K562 (cell line): ENCODE results near the gene ZBTB16. TPM values are rescaled to one million over a fixed set of nuclear protein-coding genes. Genes with fewer than 3 reads are reported as not detected.

ENCODE experiments used
- ATAC-seq: fragments of 200-7000 bp; cut with Tn5 transposase; 3 replicates; pipeline ENCODE4 v1.9.1; 2020; ENCODE audit warnings: moderate library complexity
- BruUV-seq: library from RNA; stranded (reverse); fragments of 400-500 nt; replicated peaks from 2 replicates; lab custom pipeline; 2021; lab: Mats Ljungman, UMichigan
- CTCF ChIA-PET: fragments of 300-600 bp; formaldehyde crosslinking; extraction: SDS; loops from one replicate; lab custom pipeline; 2021; ENCODE audit warnings: low intra/inter-chr PET ratio; lab: Yijun Ruan, JAX
- POLR2A ChIA-PET: fragments of 300-600, 350-650 bp; sonication (Branson Sonifier 250); formaldehyde crosslinking; extraction: SDS; loops from one replicate; lab custom pipeline; 2021; ENCODE audit warnings: antibody characterized with exemption, inconsistent platforms; lab: Yijun Ruan, JAX
- DNase-seq, 4 experiments: peaks; one replicate each; pipeline versions ENCODE4 v3.0.0 to v3.0.0-alpha.2; 2011 to 2018; ENCODE audit warnings: low spot score in 3 of 4, mixed read lengths in 3 of 4; ENCODE audit errors: extremely low read depth in 1 of 4
- FAIRE-seq: peaks from 2 replicates; lab custom pipeline; 2011; peaks lifted over from hg19 to GRCh38; lab: Jason Lieb, UNC
- H2AFZ ChIP-seq: 2 replicates; pipeline ENCODE4 v1.6.0; 2011; ENCODE audit warnings: low read depth, low read length, control low read depth, inconsistent platforms
- H3K27ac ChIP-seq: fragments of 200-600 bp; 3 replicates; pipeline ENCODE4 v1.8.0; 2011; ENCODE audit warnings: low read depth, mild to moderate bottlenecking, control low read depth, inconsistent platforms, low read length, moderate library complexity, mixed read lengths; ENCODE audit errors: extremely low read depth
- H3K27me3 ChIP-seq, 2 experiments: fragments of 300-600 bp in 1 of 2; 2 replicates in 1 of 2; 3 replicates in 1 of 2; pipeline versions ENCODE4 v1.6.0 to v1.8.0; 2011; ENCODE audit warnings: inconsistent platforms in 2 of 2, low read length in 2 of 2, mild to moderate bottlenecking in 1 of 2, mixed read lengths in 1 of 2, moderate library complexity in 1 of 2; ENCODE audit not compliant: control insufficient read depth in 2 of 2, insufficient read depth in 2 of 2
- H3K36me3 ChIP-seq: fragments of 300-600 bp; 3 replicates; pipeline ENCODE4 v1.8.0; 2011; ENCODE audit warnings: mild to moderate bottlenecking, low read length, inconsistent platforms; ENCODE audit not compliant: control insufficient read depth, insufficient read depth
- H3K4me1 ChIP-seq, 2 experiments: fragments of 200-600 bp in 1 of 2; replicated peaks in 1 of 2; 2 replicates in 1 of 2; 3 replicates in 1 of 2; pipeline versions ENCODE4 v1.5.1 to v1.8.0; 2011; ENCODE audit warnings: inconsistent platforms in 2 of 2, low read length in 2 of 2, mild to moderate bottlenecking in 1 of 2, mixed read lengths in 1 of 2, moderate library complexity in 1 of 2; ENCODE audit not compliant: control insufficient read depth in 2 of 2, insufficient read depth in 2 of 2
- H3K4me2 ChIP-seq: 2 replicates; pipeline ENCODE4 v1.6.1; 2011; ENCODE audit warnings: low read length, control low read depth, inconsistent platforms, mixed read lengths; ENCODE audit not compliant: insufficient read depth
- H3K4me3 ChIP-seq: fragments of 200-600 bp; sonication (generic), shearing (Covaris generic); 2 replicates; pipeline ENCODE4 v1.5.1; 2016; ENCODE audit warnings: control low read depth, inconsistent platforms
- H3K79me2 ChIP-seq: fragments of 200-600 bp; 3 replicates; pipeline ENCODE4 v1.8.0; 2011; ENCODE audit warnings: low read length, inconsistent platforms; ENCODE audit not compliant: control insufficient read depth, insufficient read depth
- H3K9ac ChIP-seq, 2 experiments: 2 replicates each; pipeline versions ENCODE4 v1.6.0 to v1.6.1; 2011; ENCODE audit warnings: low read depth in 2 of 2, low read length in 2 of 2, control low read depth in 1 of 2, inconsistent platforms in 1 of 2, mild to moderate bottlenecking in 1 of 2, mixed read lengths in 1 of 2; ENCODE audit not compliant: insufficient read depth in 1 of 2
- H3K9me1 ChIP-seq: one replicate; pipeline ENCODE4 v1.6.0; 2011; ENCODE audit warnings: inconsistent platforms, mild to moderate bottlenecking, low read length, moderate library complexity; ENCODE audit not compliant: control insufficient read depth, insufficient read depth
- H3K9me3 ChIP-seq: replicated peaks from 2 replicates; pipeline ENCODE4 v1.5.1; 2011; ENCODE audit warnings: low read depth, low read length, inconsistent platforms; ENCODE audit not compliant: control insufficient read depth, insufficient read depth
- H4K20me1 ChIP-seq: replicated peaks from 2 replicates; pipeline ENCODE4 v1.6.1; 2011; ENCODE audit warnings: low read length, inconsistent platforms, mixed read lengths; ENCODE audit not compliant: control insufficient read depth, insufficient read depth
- CTCF ChIP-seq, 3 experiments: IDR thresholded peaks in 2 of 3; conservative IDR thresholded peaks in 1 of 3; 2 replicates each; pipeline ENCODE4 v1.5.1; 2011 to 2012; ENCODE audit warnings: low read length in 3 of 3, mild to moderate bottlenecking in 3 of 3, control low read depth in 2 of 3, improper control_type of control experiment in 1 of 3, inconsistent platforms in 1 of 3, low read depth in 1 of 3, mixed read lengths in 1 of 3, moderate library complexity in 1 of 3; ENCODE audit not compliant: insufficient read depth in 2 of 3
- FOXA1 ChIP-seq: fragments of 450-650 bp; IDR thresholded peaks from 2 replicates; pipeline ENCODE4 v1.6.1; 2016; ENCODE audit warnings: mild to moderate bottlenecking, borderline replicate concordance
- GABPA ChIP-seq: fragments of 200-800 bp; sonication (Bioruptor generic); conservative IDR thresholded peaks from 2 replicates; pipeline ENCODE4 v1.6.1; 2016; ENCODE audit warnings: low read depth, missing genetic modification characterization, missing compliant biosample characterization
- JUND ChIP-seq, 2 experiments: IDR thresholded peaks; 2 replicates in 1 of 2; 3 replicates in 1 of 2; pipeline ENCODE4 v1.6.1; 2011; ENCODE audit warnings: borderline replicate concordance in 2 of 2, low read depth in 2 of 2, low read length in 2 of 2, improper control_type of control experiment in 1 of 2, missing biosample characterization in 1 of 2, missing genetic modification characterization in 1 of 2, missing genetic modification reagents in 1 of 2
- SPI1 ChIP-seq: IDR thresholded peaks from 2 replicates; pipeline ENCODE4 v1.6.1; 2011; ENCODE audit warnings: low read depth, low read length, control low read depth, borderline replicate concordance
- THAP7 ChIP-seq: fragments of 250-450 bp; sonication (Bioruptor Pico); IDR thresholded peaks from 2 replicates; pipeline ENCODE4 v1.5.0; 2021
- ZKSCAN1 ChIP-seq: fragments of 150-350 bp; IDR thresholded peaks from 2 replicates; pipeline ENCODE4 v1.6.1; 2016; ENCODE audit warnings: low read depth, low read length
- WGBS: fragments of 100-300 bp; shearing (Covaris generic); methylation state at CpG from one replicate; pipeline ENCODE4 v1.1.6; 2016; ENCODE audit warnings: low coverage, mixed read lengths; ENCODE audit not compliant: insufficient coverage; ENCODE audit errors: missing lambda C conversion rate; 5-methylcytosine and 5-hydroxymethylcytosine counted together
- in situ Hi-C: fragments of 300-500 bp; cut with MboI; formaldehyde crosslinking; loops from 4 replicates; pipeline ENCODE4 v1.15.0; 2018; ENCODE audit warnings: inconsistent platforms, mixed read lengths
- intact Hi-C: fragments of 100-400 bp; cut with micrococcal nuclease; formaldehyde crosslinking; loops from 2 replicates; pipeline ENCODE4 v1.14.2; 2022
- polyA plus RNA-seq, 8 experiments: library from polyadenylated mRNA; depleted of rRNA in 4 of 8; stranded (reverse) in 5 of 8; unstranded in 3 of 8; fragments of >200 nt; fragmentation: Nextera tagmentation in 2 of 8; fragmentation: Illumina TruSeq in 1 of 8; extraction: Ambion mirVana in 2 of 8; extraction: Trizol in 1 of 8; gene quantifications; 2 replicates each; pipeline versions ENCODE4 v1.2.1 to v1.2.3, GENCODE V29; 2011 to 2014; ENCODE audit warnings: inconsistent platforms in 1 of 8, missing spikeins in 1 of 8
- total RNA-seq, 7 experiments: library from RNA; depleted of rRNA in 6 of 7; stranded (reverse); fragments of >200 nt in 6 of 7; fragmentation: Illumina TruSeq in 2 of 7; extraction: Trizol in 2 of 7; gene quantifications; 2 replicates each; pipeline versions ENCODE4 v1.2.1 to v1.2.3, GENCODE V29; 2011 to 2021; ENCODE audit warnings: low replicate concordance in 1 of 7

The ZBTB16 gene
- total and polyA plus RNA-seq, 9 of the 15 experiments (the other 6 are each of a cell fraction or from before 2014, with no cell fraction given) = 0.06 to 0.40 (median 0.24) TPM; not detected in 4

- DNase-seq (no peak), ATAC-seq (no peak), FAIRE-seq (no peak)
- Histone ChIP-seq H3K79me2 (no peaks in the 10 kb centered on the region), H3K9me3 (no peaks in the 10 kb centered on the region), H4K20me1 (peaks cover 7% of the 10 kb centered on the region; the same call in 1 of the 2 replicates), H2AFZ (no peak overlapping the region), H3K4me2 (no peak overlapping the region), H3K36me3 (no peaks in the 10 kb centered on the region), H3K4me1 (peaks cover 0 to 6% of the 10 kb centered on the region in 2 experiments; a peak in 1 of 5 replicates), H3K4me3 (no peak overlapping the region), H3K27me3 (peaks cover 16 to 58% of the 10 kb centered on the region in 2 experiments), H3K27ac (no peak overlapping the region), H3K9ac (no peak overlapping the region), H3K9me1 (no peaks in the 10 kb centered on the region)
- intact Hi-C loops = loop anchor here (5.0 kb wide), 1 partner anchor 142 kb away; no protein-coding TSS in a partner anchor
- 2% methylated on average over 7 of the region's 11 CpGs for WGBS
- no TSS peak for BruUV-seq
- TF ChIP-seq SPI1 (0 out of 2 replicates have a peak, but pooled peaks have one; percentile 3), FOXA1 (no peak)
- POLR2A ChIA-PET = interaction anchor here (1.6 kb wide), 1 partner anchor 15 kb away, joined by 5 read pairs; no protein-coding TSS in a partner anchor
- in situ Hi-C loops = loop anchor here (25.0 kb wide), 1 partner anchor 727 kb away; no protein-coding TSS in a partner anchor
- CTCF ChIA-PET = interaction anchor here (0.9 kb wide), 1 partner anchor 226 kb away, joined by 3 read pairs; no protein-coding TSS in a partner anchor
Observed at GRCh38 chr11:114034956-114035355, 24.6 kb upstream of the ZBTB16 start.

DNA sequence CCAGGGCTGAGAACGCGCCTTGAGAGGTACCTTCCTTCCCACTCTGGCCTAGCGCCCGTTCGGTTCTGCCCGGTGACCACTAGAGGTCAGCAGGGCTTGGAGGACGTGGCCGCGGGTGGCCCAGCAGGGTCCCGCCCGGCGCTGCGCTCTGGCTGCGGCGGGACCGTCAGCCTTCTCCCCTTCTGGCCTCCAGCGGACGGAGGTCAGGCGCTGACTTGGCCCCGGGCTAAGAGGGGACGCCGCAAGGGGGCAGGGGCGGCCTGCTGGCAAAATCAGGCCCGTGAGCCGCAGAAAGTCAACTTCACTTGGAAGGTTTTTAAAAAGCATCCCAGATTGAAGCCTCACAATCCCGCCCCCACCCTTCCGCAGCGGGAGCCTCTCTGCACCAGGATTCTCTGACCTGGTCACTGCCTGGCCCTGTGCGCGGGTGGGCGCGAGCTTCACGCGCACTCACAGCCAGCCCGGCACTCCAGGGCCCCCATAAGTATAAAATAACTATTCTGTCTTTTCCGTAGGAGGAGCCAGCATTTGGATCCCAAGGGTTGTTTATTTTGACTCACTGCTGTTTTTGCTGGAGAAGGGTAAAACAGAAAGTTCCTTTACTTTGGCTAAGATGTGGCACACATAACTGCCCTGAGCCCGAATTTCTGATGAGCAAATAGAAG lies 23.2 kb upstream of the ZBTB16 start:
- peaks cover 12 to 47% of the 10 kb centered on the region in 2 experiments for H3K27me3 ChIP-seq
- H3K79me2 ChIP-seq = no peaks in the 10 kb centered on the region
- peak; percentile 100 for ATAC-seq
- no peaks in the 10 kb centered on the region for H3K9me3 ChIP-seq
- peak; percentile 67 for FAIRE-seq
- peaks cover 7% of the 10 kb centered on the region; the same call in 1 of the 2 replicates for H4K20me1 ChIP-seq
- peak; percentile 71 to 80 (median 76) for DNase-seq
- POLR2A ChIA-PET = no interaction called here
- intact Hi-C loops (loop anchor here (1.0 to 5.0 kb wide), 3 partner anchors 141 to 225 kb away; no protein-coding TSS in a partner anchor), in situ Hi-C loops (loop anchor here (25.0 kb wide), 1 partner anchor 726 kb away; no protein-coding TSS in a partner anchor)
- H3K4me2 ChIP-seq = peak overlapping the region; percentile 46; the same call in 1 of the 2 replicates
- no peaks in the 10 kb centered on the region for H3K9me1 ChIP-seq
- H2AFZ ChIP-seq = no peak overlapping the region
- CTCF ChIA-PET = interaction anchor here (1.6 to 2.8 kb wide), 2 partner anchors 224 to 227 kb away, joined by 7 to 16 read pairs; no protein-coding TSS in a partner anchor
- no peak overlapping the region for H3K4me3 ChIP-seq
- no TSS peak for BruUV-seq
- H3K27ac ChIP-seq = no peak overlapping the region
- H3K4me1 ChIP-seq = peaks cover 0 to 6% of the 10 kb centered on the region in 2 experiments; a peak in 1 of 5 replicates
- H3K36me3 ChIP-seq = no peaks in the 10 kb centered on the region
- WGBS = 19% methylated on average over 33 of the region's 37 CpGs
- no peak overlapping the region for H3K9ac ChIP-seq
- TF ChIP-seq GABPA (tag) (no peak), JUND (IDR thresholded peaks at IDR 0.05; ENCODE audit: borderline replicate concordance, low read depth, low read length) (peak; percentile 17; the same call in 1 of the 2 replicates), JUND (tag; IDR thresholded peaks at IDR 0.05; ENCODE audit: borderline replicate concordance, low read depth, low read length) (no peak; the same call in 2 of the 3 replicates), ZKSCAN1 (0 out of 2 replicates have a peak, but pooled peaks have one; percentile 11), THAP7 (no peak), CTCF (IDR thresholded peaks at IDR 0.05 in 2 of 3, conservative IDR thresholded peaks at IDR 0.05 in 1 of 3; ENCODE audit: insufficient read depth in 2 of 3, low read depth in 1 of 3, low read length in 3 of 3) (peak; percentile 83 to 97 (median 88))
